Activated T-cell treated with anti-CD3 and anti-CD28 coated beads for 48 hours (primary cell): ENCODE results near the gene MYO16.

Experiments used
- DNase-seq: peaks from one replicate; pipeline ENCODE4 v3.0.0-alpha.2; 2020; ENCODE audit warnings: low read depth

MYO16 gene

GRCh38 chr13:108797354-108797753 lies 167.9 kb downstream of the MYO16 start:
- DNase-seq, result no peak

DNA sequence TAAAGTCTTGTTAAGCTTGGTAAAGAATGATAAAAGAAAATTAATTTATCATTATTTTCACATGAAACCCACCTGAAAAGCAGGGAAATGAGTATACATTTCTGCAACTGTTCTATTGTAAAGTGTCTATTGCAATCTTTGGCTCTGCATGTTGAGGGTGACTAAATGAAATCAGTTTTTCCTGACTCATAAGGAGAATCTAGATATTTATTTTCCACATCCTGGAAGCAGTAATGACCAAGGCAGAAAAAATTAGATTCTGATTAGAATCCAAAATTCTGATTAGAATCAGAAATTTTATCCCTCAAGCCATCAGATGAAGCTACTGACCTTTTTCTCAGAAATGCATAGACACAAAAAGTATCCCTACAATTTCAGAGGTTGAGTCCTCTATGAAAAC lies 178.4 kb downstream of the MYO16 start:
- no peak for DNase-seq

GRCh38 chr13:108812165-108812564 lies 182.8 kb downstream of the MYO16 start:
- no peak for DNase-seq

DNA sequence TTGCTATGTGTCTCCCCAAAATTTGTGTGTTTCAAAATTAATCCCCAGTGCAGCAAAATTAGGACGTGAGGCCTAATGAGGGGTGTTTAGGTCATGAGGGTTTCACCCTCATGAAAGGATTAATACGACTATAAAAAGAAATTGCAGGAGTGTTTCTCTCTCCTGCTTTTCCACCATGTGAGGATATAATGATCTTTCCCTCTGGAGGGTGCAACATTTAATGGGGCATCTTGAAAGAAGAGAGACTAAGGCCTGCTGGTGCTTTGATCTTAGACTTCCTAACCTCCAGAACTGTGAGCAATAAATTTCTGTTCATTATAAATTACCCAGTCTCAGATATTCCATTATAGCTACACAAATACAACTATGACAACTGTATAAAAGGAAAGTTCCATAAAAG lies 183.2 kb downstream of the MYO16 start:
- DNase-seq, result no peak

DNA sequence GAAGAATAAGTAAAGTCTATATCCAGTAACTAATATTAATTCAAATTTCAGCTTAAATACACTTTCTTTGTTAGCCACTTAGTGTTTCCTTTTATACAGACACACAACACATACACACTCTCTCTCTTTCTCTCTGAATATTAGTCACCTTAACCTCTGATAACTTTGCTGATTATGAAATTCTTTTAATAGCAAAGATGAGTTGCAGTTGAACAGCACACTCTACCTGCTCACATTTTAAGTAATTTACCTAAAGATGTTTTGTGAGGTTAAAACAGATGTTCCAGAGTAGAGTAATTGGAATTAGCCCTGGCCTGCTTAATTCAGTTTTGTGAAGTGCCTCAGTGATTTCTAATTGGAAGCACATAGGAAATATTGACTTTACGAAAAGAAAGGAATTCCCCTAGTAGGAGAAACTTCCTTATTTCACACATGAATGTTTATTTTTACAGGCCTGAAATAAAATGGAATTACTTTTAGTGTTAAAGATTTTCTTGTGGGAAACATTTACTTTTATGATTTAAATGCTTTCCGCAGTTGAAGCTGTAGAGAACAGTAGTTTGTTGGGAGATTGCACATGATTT lies 184.3 kb downstream of the MYO16 start:
- DNase-seq, result no peak

- no peak for DNase-seq
These were observed 187.0 kb downstream of the MYO16 start for GRCh38 chr13:108816375-108816774.

GRCh38 chr13:108827646-108828045 lies 198.2 kb downstream of the MYO16 start:
- DNase-seq, result no peak

GRCh38 chr13:108828086-108828815 lies 198.8 kb downstream of the MYO16 start:
- no peak for DNase-seq

- DNase-seq, result no peak
These were observed 201.5 kb downstream of the MYO16 start for GRCh38 chr13:108830916-108831315.

DNA sequence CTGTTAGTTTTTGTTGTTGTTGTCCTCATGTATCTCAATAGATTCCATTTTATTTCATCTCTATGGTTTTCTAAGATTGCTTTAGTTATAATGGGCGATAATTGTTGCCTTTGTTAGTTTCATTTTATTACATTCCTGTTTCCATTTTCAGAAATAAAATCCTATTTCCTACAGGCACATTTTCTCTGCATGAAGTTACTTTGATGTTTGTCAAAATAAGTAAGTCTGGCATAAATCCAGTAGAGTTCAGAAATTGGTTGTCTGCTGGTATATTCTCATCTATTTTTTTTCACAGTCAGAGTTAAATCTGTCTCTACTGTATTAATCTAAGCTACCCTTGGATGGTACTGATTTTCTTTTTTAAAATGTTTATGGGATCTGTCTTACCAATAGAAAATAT lies 204.1 kb downstream of the MYO16 start:
- DNase-seq, result no peak

- no peak for DNase-seq
These were observed 204.8 kb downstream of the MYO16 start for GRCh38 chr13:108834193-108834592.

- DNase-seq, result no peak
These were observed 205.7 kb downstream of the MYO16 start for GRCh38 chr13:108835083-108835482.

GRCh38 chr13:108850691-108851090 lies 221.3 kb downstream of the MYO16 start:
- DNase-seq, result no peak

- DNase-seq, result no peak
These were observed 222.2 kb downstream of the MYO16 start for GRCh38 chr13:108851660-108852059.

GRCh38 chr13:108853031-108853430 lies 223.6 kb downstream of the MYO16 start:
- no peak for DNase-seq

GRCh38 chr13:108855737-108856387 lies 226.5 kb downstream of the MYO16 start:
- DNase-seq, result no peak

- DNase-seq, result no peak
These were observed 229.3 kb downstream of the MYO16 start for GRCh38 chr13:108858676-108859075.

- DNase-seq, result no peak
These were observed 230.0 kb downstream of the MYO16 start for GRCh38 chr13:108859197-108860012.

GRCh38 chr13:108860418-108860817 lies 231.0 kb downstream of the MYO16 start:
- no peak for DNase-seq

GRCh38 chr13:108877300-108877699 lies 247.9 kb downstream of the MYO16 start:
- DNase-seq, result no peak

DNA sequence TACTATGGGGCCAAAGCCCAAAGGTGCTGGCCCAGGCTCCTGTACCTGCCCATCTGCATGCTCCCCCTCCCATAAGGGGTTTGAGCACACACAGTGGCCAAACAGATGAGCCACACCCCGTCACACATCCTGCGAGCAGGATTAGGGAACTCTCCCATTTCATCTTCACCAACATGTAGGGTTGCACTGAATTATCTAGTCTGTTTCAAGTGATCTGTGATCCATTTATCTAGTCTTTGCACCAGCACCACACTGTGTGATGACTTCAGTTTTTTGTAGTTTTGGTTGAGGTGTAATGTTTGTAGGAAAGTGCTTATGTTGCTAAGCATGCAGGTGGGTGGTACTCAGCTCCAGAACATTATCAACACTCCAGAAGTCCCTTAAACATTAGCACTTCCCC lies 249.3 kb downstream of the MYO16 start:
- DNase-seq, result no peak

- DNase-seq, result no peak
These were observed 260.0 kb downstream of the MYO16 start for GRCh38 chr13:108889324-108889984.
